Epithelial cell of prostate (primary cell): Measurements from ENCODE around the gene ZNF511.

Experiments
- DNase-seq: peaks from one replicate; pipeline ENCODE4 v3.0.0-alpha.2; 2011; ENCODE audit warnings: low read depth, low spot score
- H3K27ac ChIP-seq: fragments of 450-650 bp; 2 replicates; pipeline ENCODE4 v1.5.1; 2017; ENCODE audit warnings: mild to moderate bottlenecking

The ZNF511 gene

GRCh38 chr10:133273534-133274143, 35.1 kb upstream of the ZNF511 start:
- H3K27ac ChIP-seq: peak overlapping the region; percentile 90
- no peak for DNase-seq

GRCh38 chr10:133274751-133275683, 33.7 kb upstream of the ZNF511 start:
- DNase-seq: peak; percentile 53
- peak overlapping the region; percentile 90 for H3K27ac ChIP-seq

GRCh38 chr10:133275684-133276092, 33.0 kb upstream of the ZNF511 start:
- DNase-seq: no peak
- peak overlapping the region; percentile 90 for H3K27ac ChIP-seq

GRCh38 chr10:133276100-133276434, 32.6 kb upstream of the ZNF511 start:
- DNase-seq: no peak
- H3K27ac ChIP-seq: peak overlapping the region; percentile 90

GRCh38 chr10:133276435-133277201, 32.1 kb upstream of the ZNF511 start, which contains the start of gene ADAM8:
Gene ADAM8, minus strand, starts transcription at chr10:133276868. Its CDS starts 51 bp downstream, at chr10:133276817.
- H3K27ac ChIP-seq: peak within 1 kb of the TSS; percentile 90
- DNase-seq: no peak

- H3K27ac ChIP-seq: peak overlapping the region; percentile 90
- no peak for DNase-seq
These were observed 31.3 kb upstream of the ZNF511 start for GRCh38 chr10:133277277-133277992.

- no peak for DNase-seq
- H3K27ac ChIP-seq: peak overlapping the region; percentile 90
These were observed 30.6 kb upstream of the ZNF511 start for GRCh38 chr10:133277993-133278576.

GRCh38 chr10:133278577-133279265, 30.0 kb upstream of the ZNF511 start:
- H3K27ac ChIP-seq: peak overlapping the region; percentile 90
- DNase-seq: peak; percentile 72

- peak overlapping the region; percentile 90 for H3K27ac ChIP-seq
- no peak for DNase-seq
These were observed 29.1 kb upstream of the ZNF511 start for GRCh38 chr10:133279326-133280226.

GRCh38 chr10:133280391-133281059, 28.2 kb upstream of the ZNF511 start:
- H3K27ac ChIP-seq: peak overlapping the region; percentile 90
- no peak for DNase-seq

GRCh38 chr10:133281084-133281483, 27.6 kb upstream of the ZNF511 start:
- DNase-seq: no peak
- no peak overlapping the region for H3K27ac ChIP-seq

- no peak for DNase-seq
- H3K27ac ChIP-seq: no peak overlapping the region
These were observed 26.9 kb upstream of the ZNF511 start for GRCh38 chr10:133281628-133282372.

GRCh38 chr10:133282846-133283390, 25.8 kb upstream of the ZNF511 start:
- no peak overlapping the region for H3K27ac ChIP-seq
- no peak for DNase-seq

GRCh38 chr10:133283931-133284330, 24.8 kb upstream of the ZNF511 start:
- no peak overlapping the region for H3K27ac ChIP-seq
- no peak for DNase-seq

GRCh38 chr10:133285217-133285616, 23.5 kb upstream of the ZNF511 start:
- no peak overlapping the region for H3K27ac ChIP-seq
- no peak for DNase-seq

GRCh38 chr10:133286366-133286765, 22.3 kb upstream of the ZNF511 start:
- no peak for DNase-seq
- no peak overlapping the region for H3K27ac ChIP-seq
